Osteoblast (primary cell): ENCODE results near the gene NEU3. TPM values are rescaled to one million over a fixed set of nuclear protein-coding genes. Genes with fewer than 3 reads are reported as not detected.

Experiments
- DNase-seq: peaks from one replicate; pipeline ENCODE4 v3.0.0; 2011; ENCODE audit warnings: low spot score, mixed read lengths; ENCODE audit not compliant: insufficient read length; ENCODE audit errors: missing footprints
- H2AFZ ChIP-seq: 2 replicates; pipeline ENCODE4 v1.6.0; 2011; ENCODE audit warnings: mild to moderate bottlenecking, low read length
- H3K27ac ChIP-seq: 2 replicates; pipeline ENCODE4 v1.5.1; 2011; ENCODE audit warnings: mild to moderate bottlenecking, low read depth, low read length, moderate library complexity
- H3K27me3 ChIP-seq: 2 replicates; pipeline ENCODE4 v1.6.0; 2012; ENCODE audit warnings: mild to moderate bottlenecking, control low read depth, inconsistent platforms, low read length, moderate library complexity; ENCODE audit not compliant: insufficient read depth
- H3K36me3 ChIP-seq: 2 replicates; pipeline ENCODE4 v1.5.1; 2011; ENCODE audit warnings: mild to moderate bottlenecking, low read length, control low read depth, moderate library complexity; ENCODE audit not compliant: insufficient read depth
- H3K4me1 ChIP-seq: 2 replicates; pipeline ENCODE4 v1.5.1; 2011; ENCODE audit warnings: mild to moderate bottlenecking, low read length, control low read depth, moderate library complexity; ENCODE audit not compliant: insufficient read depth
- H3K4me2 ChIP-seq: 2 replicates; pipeline ENCODE4 v1.6.0; 2011; ENCODE audit warnings: mild to moderate bottlenecking, low read length; ENCODE audit not compliant: insufficient read depth
- H3K4me3 ChIP-seq: fragments of 200-600 bp; sonication (generic); 3 replicates; pipeline ENCODE4 v1.5.1; 2012; ENCODE audit warnings: mild to moderate bottlenecking, low read length, inconsistent platforms; ENCODE audit not compliant: insufficient read depth
- H3K79me2 ChIP-seq: 2 replicates; pipeline ENCODE4 v1.6.0; 2012; ENCODE audit warnings: mild to moderate bottlenecking, low read length, control low read depth, inconsistent platforms; ENCODE audit not compliant: insufficient read depth
- H3K9me3 ChIP-seq: 2 replicates; pipeline ENCODE4 v1.5.1; 2011; ENCODE audit warnings: low read depth, low read length, control low read depth
- H4K20me1 ChIP-seq: 2 replicates; pipeline ENCODE4 v1.6.0; 2012; ENCODE audit warnings: mild to moderate bottlenecking, low read length, control low read depth; ENCODE audit not compliant: insufficient read depth
- CTCF ChIP-seq: IDR thresholded peaks from 2 replicates; pipeline ENCODE4 v1.5.1; 2011; ENCODE audit warnings: mild to moderate bottlenecking, low read depth, low read length, moderate library complexity; ENCODE audit errors: extremely low read depth
- total RNA-seq: library from RNA; depleted of rRNA; stranded (reverse); fragments of >200 nt; gene quantifications from 2 replicates; pipeline ENCODE4 v1.2.3, GENCODE V29; 2012

The NEU3 gene
- 6.9 and 8.3 TPM in 2 replicates for total RNA-seq

GRCh38 chr11:74988541-74989259 is at the start of gene NEU3:
TSS of gene NEU3 (plus strand) at chr11:74988933. CDS start at chr11:74989061, 128 bp downstream.
- H3K79me2 ChIP-seq = peaks cover 8% of the 10 kb centered on the region
- peak; percentile 92 for DNase-seq
- H3K9me3 ChIP-seq = no peaks in the 10 kb centered on the region
- peaks cover 12% of the 10 kb centered on the region for H3K4me1 ChIP-seq
- H3K27me3 ChIP-seq = no peaks in the 10 kb centered on the region
- H2AFZ ChIP-seq = peak within 1 kb of the TSS; percentile 88
- no peak for TF ChIP-seq CTCF
- peak within 1 kb of the TSS; percentile 96 for H3K4me2 ChIP-seq
- H3K4me3 ChIP-seq = peak within 1 kb of the TSS; percentile 94
- H3K36me3 ChIP-seq = peaks cover 4% of the 10 kb centered on the region
- no peaks in the 10 kb centered on the region for H4K20me1 ChIP-seq
- peak within 1 kb of the TSS; percentile 64 for H3K27ac ChIP-seq

- Histone ChIP-seq H3K4me1 (peaks cover 34% of the 10 kb centered on the region), H3K9me3 (no peaks in the 10 kb centered on the region), H2AFZ (no peak overlapping the region), H4K20me1 (peaks cover 6% of the 10 kb centered on the region), H3K4me2 (no peak overlapping the region), H3K27me3 (no peaks in the 10 kb centered on the region), H3K4me3 (no peak overlapping the region), H3K36me3 (peaks cover 13% of the 10 kb centered on the region), H3K79me2 (peaks cover 5% of the 10 kb centered on the region), H3K27ac (no peak overlapping the region)
- DNase-seq = no peak
- no peak for TF ChIP-seq CTCF
Observed at GRCh38 chr11:74941492-74941891, 47.2 kb upstream of the NEU3 start.

GRCh38 chr11:74942073-74942759 is 46.5 kb upstream of the NEU3 start:
- Histone ChIP-seq H3K27me3 (no peaks in the 10 kb centered on the region), H3K79me2 (peaks cover 5% of the 10 kb centered on the region), H3K4me2 (peak overlapping the region; percentile 73), H4K20me1 (peaks cover 6% of the 10 kb centered on the region), H3K4me3 (no peak overlapping the region), H3K9me3 (no peaks in the 10 kb centered on the region), H3K36me3 (peaks cover 6% of the 10 kb centered on the region), H2AFZ (no peak overlapping the region), H3K27ac (peak overlapping the region; percentile 87), H3K4me1 (peaks cover 34% of the 10 kb centered on the region)
- TF ChIP-seq CTCF = no peak
- DNase-seq = no peak

- Histone ChIP-seq H3K4me3 (peak overlapping the region; percentile 85), H3K79me2 (peaks cover 58% of the 10 kb centered on the region), H4K20me1 (peaks cover 30% of the 10 kb centered on the region), H3K27ac (peak overlapping the region; percentile 96), H3K9me3 (no peaks in the 10 kb centered on the region), H3K4me1 (peaks cover 27% of the 10 kb centered on the region), H2AFZ (peak overlapping the region; percentile 95), H3K27me3 (no peaks in the 10 kb centered on the region), H3K4me2 (peak overlapping the region; percentile 84), H3K36me3 (no peaks in the 10 kb centered on the region)
- TF ChIP-seq CTCF = no peak
- no peak for DNase-seq
Observed at GRCh38 chr11:74948546-74948897, 40.2 kb upstream of the NEU3 start.
